SIG-M5 (cell line): ENCODE results near the gene RLIM.

Experiments
- DNase-seq: peaks from one replicate; lab custom pipeline; 2025; lab: John Stamatoyannopoulos, UW

The RLIM gene

GRCh38 chrX:74536152-74536831 lies 78.1 kb downstream of the RLIM start:
- DNase-seq = no peak

GRCh38 chrX:74535408-74536151 lies 78.8 kb downstream of the RLIM start:
- DNase-seq = no peak
